SKM-1 treated with dmso at 0.1 percent for 144 hours (cell line): ENCODE results near the gene CRIP3.

Source experiments
- DNase-seq: peaks from one replicate; lab custom pipeline; 2025; ENCODE audit not compliant: unreplicated experiment; lab: John Stamatoyannopoulos, UW

CRIP3 gene

DNA sequence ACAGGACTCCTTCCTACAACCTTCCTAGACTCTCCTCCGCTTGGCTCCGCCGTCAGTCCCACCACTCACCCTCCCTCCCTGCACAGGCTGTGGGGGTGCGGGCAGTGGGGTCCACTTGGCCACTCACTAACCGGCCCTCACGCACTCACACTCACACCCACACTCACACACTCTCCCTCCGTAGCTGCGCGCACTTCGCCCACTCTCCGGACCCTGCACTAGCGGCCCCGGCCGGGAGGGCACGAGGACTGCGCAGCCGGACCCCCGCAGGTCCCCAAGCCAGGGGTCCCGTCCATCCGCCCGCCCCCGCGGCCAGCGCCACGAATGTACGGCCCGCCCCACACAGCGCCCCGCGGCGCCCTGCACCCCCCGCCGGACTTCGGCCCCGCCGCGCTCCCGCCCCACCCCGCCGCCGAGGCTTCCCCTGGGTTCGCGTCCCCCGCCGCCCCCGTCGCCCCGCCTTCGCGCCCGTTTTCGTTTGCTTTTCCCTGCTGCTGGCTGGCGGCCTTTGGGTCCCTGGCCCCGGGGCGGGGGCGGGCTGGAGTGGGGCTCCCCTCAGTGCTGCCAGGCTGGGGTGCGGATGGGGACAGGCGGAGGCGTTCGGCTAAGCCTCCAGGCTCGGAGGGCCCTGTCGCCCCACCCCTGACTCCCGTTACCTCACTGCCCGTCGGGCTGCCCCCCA lies 33.6 kb downstream of the CRIP3 start:
- DNase-seq, result no peak

DNA sequence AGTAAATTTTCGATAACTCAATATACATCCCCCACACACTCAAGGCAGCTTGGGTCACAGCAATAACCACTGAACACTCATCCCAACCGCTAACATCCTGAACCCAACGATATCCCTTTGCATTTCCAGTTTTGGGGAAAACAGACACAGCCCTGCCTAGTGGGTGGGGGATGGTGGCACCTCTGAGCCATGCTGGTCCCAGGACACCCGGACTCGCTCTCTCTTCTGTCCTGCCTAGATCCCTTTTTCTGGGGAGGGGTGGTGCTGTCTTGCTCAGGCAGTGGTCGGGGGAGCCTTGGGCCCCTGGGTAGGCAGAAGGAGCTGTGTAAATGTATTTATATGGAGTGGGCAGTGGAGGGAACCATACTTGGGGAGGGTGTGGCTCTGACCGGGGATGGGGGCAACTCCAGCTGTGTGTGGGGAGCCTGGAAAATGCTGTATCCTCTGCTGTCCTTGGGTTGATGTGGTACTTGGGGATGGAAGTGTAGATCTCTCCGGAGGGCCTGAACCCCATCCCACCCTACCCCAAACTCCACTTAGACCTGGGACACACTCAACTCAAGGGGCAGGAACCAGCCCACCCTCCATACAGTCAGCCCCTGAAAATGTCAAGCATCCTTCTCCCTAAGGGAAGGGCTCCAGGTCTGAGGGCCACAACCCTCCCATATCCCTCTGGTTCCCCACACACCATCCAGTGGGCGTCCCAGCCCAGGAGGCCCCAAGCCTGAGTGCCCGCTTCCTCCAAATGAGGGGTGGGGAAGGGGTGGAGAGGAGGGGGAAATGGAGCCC lies 34.3 kb downstream of the CRIP3 start:
- DNase-seq, result no peak

DNA sequence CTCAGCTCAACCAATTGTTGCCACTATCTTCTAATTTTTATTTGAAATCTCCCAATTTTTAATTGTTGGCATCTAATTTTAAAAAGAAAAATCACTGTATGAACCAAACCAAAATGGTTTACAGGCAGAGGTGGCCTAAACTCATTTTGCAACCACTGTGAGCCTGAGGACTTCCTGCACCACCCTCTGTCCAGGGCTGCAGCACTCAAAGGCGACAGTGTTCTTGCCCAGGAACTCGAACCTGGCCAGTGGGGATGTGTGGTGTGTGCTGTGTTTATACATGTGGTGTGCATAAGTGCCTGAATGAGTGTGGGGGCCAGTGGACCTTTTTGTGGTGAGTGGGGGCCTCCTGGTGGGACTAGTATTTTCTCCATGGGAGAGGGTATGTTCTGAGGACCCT lies 34.9 kb downstream of the CRIP3 start:
- DNase-seq, result no peak

DNA sequence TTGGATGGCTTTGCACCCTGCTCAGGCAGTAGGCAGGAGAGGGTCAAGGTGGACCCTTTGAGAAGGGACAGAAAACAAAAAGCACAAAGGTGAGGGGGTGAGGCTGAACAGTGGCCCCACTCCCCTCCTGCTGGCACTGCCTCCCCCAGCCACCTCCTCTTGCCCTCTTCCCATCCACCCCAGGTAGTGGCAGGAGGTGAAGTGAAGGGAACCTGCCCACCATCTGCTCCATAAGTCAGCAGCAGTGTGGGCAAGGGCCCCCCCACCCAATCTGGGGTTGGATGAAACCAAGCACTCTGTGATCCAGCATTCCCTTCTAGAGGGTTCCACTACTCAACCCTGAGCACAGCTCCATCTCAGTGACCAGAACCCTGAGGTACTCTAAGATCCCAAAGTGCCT lies 36.7 kb downstream of the CRIP3 start:
- DNase-seq, result no peak

DNA sequence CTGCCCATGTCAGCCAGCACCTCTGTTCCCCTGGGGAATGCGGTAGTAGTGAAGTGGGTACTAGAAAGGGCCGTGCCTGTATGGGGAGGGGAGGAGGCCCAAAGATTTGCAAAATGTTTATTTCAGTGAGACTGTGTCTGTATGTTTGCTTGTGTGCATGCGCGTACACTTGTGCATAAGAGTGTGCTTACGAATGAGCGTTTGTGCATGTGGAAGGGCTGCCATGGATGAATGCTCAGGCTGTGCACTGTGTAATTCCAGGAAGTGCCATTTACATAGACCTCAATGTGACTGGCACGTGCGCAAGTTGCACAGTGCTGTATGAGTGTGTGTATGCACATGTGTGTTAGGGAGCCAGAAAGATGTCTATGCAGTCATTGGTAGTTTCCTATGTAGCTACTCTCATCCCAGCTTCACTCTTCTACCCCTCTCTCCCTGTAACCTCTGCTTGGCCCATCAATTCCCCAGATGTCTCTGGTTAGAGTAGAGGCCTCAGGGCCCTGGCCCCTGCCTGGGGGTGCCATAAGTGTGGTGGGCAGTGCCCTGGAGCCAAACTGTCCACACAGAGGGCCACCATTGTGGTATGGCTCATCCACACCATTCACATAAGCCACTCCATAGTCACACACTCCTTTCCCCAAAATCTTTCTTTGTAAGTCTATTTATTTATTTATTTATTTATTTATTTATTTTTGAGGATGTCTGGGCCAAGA lies 37.4 kb downstream of the CRIP3 start:
- no peak for DNase-seq

GRCh38 chr6:43269273-43270007 lies 39.2 kb downstream of the CRIP3 start:
- no peak for DNase-seq

DNA sequence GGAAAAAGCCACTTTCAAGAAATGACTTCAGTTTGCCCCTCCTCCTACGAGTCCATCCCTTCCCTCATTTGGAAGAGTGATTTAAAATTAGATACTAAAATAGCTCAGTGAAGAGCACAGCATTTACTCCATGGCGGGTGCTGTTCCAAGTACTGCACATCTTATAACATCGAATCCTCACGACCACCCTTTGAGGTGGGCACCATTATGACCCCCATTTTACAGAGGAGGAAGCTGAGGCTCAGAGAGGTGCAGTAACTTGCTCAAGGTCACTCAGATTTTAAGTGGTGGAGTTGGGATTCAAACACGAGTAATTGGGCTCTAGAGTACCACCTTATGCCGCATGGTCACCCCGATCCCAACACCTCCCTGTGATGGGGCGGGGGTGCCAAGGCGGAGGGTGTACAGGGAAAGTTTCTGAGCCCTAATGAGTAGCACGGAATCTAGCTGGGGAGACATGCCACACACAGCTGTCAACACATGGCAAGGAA lies 39.8 kb downstream of the CRIP3 start:
- no peak for DNase-seq

DNA sequence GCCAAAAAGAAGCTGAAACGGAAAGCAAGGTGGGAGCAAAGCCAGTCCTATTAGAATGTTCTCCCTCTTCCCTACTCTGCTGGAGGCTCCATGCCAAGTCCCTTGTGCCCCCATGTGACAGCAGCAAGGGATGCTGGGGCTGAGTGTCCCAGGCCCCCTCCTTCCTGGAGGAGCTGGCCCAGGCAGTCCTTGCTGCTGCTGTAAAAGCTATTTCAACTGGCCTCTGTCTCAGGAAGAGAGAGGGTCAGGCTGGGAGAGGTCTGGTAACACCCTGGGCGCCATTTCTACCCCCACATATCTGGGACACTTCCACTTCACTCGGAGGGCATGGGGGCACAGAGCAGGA lies 40.3 kb downstream of the CRIP3 start:
- DNase-seq, result no peak

DNA sequence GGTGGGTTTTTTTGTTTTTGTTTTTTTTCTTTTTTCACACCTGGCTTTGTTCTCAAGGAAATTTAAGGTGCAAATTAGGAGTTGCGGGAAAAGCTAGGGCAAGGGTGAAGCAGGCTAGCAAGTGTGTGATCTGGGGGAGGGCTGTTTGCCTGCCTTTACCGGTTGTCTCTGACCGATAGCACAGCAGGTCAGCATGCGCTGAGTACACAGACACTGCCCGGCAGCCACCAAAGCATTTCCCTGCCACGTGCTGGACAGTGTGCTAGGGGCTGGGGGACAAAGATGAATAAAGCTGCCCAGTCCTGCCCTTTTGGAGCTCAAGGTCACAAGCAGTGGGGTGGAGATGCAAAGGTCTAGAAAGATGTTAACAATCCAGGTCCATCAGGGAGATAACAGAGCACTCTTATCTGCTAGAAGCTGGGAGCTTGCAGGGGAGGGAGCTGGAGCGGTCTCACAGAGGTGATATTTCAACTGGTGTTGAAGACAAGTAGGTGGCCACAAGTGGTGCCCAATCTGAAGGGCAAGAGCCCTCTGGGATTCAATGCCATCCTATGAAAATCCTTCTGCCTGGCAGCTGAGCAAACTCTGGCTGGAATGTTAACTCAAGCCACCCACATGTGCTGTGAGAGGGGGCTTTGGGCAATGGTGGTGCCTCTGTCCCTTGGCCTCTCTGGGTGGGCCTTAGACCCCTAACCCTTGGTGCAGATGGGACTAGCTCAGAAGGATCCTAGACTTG lies 40.8 kb downstream of the CRIP3 start:
- no peak for DNase-seq

GRCh38 chr6:43265564-43265963 lies 43.1 kb downstream of the CRIP3 start:
- DNase-seq, result no peak

DNA sequence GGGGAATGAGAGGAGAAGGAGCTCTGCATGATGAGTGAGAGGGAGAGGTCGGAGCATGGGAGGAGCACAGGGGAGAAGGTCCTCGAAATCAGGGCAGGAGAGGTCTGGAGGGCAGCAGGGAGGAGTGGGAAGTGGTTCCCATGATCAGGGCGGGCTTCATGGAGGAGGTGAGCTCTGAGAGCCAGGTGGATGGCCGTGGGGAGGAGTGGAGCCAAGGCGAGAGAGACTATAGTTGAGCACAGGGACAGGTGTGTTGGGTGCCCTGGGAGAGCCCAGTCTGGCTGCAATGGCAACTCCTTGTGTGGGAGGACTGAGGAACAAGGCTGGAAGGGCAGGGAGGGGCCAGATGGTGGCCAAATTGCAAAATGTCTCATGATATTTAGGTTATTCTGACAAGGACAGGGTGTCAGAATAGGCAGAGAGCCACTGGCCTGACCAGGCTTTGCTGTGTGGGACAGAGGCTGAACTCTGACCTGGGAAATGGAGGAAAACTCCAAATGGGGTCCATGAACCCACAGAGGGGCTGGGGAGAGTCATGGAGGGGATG lies 44.0 kb downstream of the CRIP3 start:
- no peak for DNase-seq

- peak; percentile 79 for DNase-seq
These were observed 45.1 kb downstream of the CRIP3 start for GRCh38 chr6:43263314-43264178.

DNA sequence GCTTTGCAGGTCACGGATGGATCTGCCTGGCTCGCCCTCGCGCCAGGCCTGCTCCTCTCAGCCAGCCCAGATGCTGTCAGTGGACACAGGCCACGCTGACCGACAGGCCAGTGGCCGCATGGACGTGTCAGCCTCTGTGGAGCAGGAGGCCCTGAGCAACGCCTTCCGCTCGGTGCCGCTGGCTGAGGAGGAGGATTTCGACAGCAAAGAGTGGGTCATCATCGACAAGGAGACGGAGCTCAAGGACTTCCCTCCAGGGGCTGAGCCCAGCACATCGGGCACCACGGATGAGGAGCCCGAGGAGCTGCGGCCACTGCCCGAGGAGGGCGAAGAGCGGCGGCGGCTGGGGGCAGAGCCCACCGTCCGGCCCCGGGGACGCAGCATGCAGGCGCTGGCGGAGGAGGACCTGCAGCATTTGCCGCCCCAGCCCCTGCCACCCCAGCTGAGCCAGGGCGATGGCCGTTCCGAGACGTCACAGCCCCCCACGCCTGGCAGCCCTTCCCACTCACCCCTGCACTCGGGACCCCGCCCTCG lies 45.8 kb downstream of the CRIP3 start:
- DNase-seq, result no peak

DNA sequence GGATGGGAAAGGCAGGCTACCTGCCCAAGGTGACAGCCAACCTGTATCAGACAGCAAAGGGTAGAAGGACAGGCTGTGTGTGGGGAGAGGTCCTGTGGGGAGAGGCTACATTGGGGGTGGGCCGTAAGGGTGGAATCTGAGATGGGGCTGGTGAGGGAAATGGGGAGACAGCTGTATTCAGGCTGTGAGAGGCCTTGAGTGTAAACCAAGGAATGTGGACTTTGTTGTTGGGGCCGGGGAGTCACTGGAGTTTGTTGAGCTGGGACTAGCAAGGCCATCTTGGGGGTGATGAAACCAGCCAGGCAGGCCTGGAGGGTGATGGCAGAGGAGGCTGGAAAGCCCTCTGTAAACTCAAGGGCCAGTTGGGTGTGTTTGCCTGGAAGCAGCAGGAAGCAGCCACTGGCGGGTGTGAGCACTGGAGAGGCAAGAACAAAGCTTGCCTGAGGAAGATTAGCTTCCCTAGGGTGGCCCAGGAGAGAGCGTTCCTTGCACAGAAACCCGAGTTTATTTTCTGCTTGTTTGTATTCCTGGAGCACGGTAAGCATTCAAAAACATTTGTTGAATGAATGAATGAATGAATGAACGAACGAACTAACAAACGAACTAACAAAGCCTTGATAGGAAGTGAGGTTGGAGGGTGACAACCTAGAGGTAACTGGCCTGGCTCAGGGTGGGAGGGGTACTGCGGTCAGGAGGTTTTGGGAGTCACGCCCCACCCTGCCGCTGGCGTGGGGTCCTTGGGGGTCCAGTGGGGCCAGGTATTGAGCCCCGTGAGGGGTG lies 46.4 kb downstream of the CRIP3 start:
- no peak for DNase-seq

DNA sequence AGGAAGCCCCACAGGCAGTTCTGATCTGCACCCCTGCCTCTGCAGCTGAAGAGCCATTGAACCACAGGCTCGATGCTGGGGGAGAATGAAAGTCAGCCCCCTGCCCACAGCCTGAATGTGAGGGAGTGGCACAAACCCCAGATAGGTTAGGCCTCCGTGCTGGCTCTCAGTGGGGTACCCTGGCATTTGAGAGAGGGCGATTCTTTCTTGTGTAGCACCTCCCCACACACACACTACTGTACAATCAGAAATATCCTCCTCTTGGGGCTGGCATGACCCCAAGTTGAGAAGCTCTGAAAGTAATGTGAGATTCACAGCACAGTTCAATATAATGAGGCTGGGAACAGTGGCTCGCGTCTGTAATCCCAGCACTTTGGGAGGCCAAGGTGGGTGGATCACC lies 47.4 kb downstream of the CRIP3 start:
- DNase-seq, result no peak

GRCh38 chr6:43260791-43261190 lies 47.8 kb downstream of the CRIP3 start:
- DNase-seq, result no peak

DNA sequence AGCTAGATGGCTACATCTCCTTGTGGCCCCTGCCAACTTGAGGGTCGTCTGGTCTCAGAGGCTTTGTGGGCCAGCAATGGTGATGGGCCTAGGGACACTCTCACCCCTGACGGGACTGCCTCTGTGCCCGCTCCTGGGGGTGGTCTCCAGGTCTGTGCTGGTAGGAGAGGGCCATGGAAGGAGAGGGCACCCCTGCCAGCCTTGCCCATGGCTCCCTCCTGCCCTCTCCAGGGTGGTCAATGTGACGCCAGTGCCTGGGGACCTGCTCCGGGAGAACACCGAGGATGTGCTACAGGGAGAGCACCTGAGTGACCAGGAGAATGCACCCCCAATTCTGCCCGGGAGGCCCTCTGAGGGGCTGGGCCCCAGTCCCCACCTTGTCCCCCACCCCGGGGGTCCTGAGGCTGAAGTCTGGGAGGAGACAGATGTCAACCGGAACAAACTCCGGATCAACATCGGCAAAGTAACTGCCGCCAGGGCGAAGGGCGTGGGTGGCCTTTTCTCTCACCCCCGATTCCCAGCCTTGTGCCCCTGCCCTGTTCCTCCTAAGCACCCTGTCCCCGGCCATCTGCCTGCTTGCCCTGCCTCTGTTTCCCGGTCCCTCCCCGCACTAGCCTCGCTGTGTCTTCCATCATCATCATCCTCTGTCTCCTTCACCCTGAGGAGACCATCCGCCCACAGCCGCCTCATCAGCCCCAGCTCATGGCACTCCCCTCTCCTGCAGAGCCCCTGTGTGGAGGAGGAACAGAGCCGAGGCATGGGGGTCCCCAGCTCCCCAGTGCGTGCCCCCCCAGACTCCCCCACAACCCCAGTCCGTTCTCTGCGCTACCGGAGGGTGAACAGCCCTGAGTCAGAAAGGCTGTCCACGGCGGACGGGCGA lies 49.6 kb downstream of the CRIP3 start:
- no peak for DNase-seq
